GM19395 (cell line): ENCODE results near the gene TRNAU1AP.
"Not testable (repeated sequence)": the region's sequence is repeated elsewhere in the genome, so short reads cannot be mapped to it uniquely, and the experiment has no call there.

Source experiments
- ATAC-seq: cut with Tn5 transposase; IDR thresholded peaks from one replicate; pipeline ENCODE4 v1.9.1; 2021; ENCODE audit warnings: mild to moderate bottlenecking, moderate library complexity; ENCODE audit not compliant: unreplicated experiment

The TRNAU1AP gene

GRCh38 chr1:28552758-28553663, at the start of gene TRNAU1AP:
TSS of gene TRNAU1AP (plus strand) at chr1:28553085. CDS start at chr1:28553111, 26 bp downstream.
- ATAC-seq, result peak; percentile 94

DNA sequence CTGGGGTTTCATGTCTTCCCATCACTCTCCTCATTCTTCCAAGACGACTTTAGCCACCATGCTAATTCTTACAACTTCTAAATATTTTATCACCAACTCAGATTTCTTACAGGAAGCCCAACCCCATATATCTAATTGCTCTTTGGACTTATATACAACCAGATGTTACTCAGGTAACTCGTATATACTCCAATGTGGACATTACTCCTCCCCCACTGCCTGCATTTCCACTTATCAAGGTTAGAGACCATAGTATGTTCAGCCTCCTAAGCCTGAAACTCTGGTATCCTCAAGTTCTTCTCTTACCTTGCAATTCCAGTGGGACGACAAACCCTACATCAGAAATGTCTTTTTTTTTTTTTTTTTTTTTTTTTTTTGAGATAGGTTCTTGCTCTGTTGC, 49.8 kb upstream of the TRNAU1AP start:
- ATAC-seq, result no peak

DNA sequence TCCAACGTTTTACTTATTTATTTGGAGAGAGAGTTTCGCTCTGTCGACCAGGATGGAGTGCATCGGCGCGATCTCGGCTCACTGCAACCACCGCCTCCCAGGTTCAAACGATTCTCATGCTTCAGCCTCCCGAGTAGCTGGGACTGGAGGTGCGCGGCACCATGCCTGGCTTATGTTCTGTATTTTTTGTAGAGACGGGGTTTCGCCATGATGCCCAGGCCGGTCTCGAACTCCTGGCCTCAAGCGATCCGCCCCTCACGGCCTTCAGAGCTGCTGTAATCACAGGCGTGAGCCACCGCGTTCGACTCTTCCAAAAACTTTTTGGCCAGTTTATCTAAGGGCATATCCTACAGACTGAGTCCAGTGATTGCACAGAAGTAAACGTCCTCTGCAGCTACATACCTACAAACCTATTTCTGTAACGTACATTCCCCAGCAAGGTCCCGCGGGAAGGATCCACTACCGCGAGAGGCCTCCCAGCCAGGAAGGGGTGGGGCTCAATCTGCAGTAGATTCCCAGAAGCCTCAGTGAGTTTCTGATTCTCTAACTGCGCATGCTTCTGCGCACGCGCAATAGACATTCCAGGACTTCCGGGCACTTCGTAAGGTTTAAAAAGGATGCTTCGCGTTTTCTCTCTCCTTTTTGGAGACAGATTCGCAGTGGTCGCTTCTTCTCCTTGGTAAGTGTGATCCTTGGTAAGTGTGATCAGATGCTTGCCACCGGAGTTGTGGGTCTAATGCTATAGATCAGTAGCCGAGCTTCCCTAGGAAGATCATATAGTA, 47.3 kb upstream of the TRNAU1AP start, which contains the start of gene RCC1:
Gene RCC1, plus strand, starts transcription at position 638 of the 782 bp plus-strand sequence. CDS start 23,824 bp downstream, outside the sequence.
- peak; percentile 70 for ATAC-seq

DNA sequence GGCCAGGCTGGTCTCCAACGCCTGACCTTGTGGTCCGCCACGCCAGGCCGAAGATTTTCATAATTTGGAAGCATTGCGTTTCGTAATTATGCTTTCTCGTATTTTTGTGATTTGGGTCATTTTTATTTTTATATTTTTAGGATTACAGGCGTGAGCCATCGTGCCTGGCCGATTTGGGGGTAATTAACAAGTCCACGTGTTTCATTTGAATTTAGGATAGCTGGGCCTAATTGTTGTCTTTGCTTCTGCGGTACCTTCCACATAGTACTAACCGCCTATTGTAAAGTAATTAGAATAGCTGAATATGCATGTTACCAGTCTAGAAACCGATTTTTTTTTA, 46.0 kb upstream of the TRNAU1AP start:
- ATAC-seq, result no peak

GRCh38 chr1:28507247-28507645, 45.6 kb upstream of the TRNAU1AP start:
- ATAC-seq, result no peak

DNA sequence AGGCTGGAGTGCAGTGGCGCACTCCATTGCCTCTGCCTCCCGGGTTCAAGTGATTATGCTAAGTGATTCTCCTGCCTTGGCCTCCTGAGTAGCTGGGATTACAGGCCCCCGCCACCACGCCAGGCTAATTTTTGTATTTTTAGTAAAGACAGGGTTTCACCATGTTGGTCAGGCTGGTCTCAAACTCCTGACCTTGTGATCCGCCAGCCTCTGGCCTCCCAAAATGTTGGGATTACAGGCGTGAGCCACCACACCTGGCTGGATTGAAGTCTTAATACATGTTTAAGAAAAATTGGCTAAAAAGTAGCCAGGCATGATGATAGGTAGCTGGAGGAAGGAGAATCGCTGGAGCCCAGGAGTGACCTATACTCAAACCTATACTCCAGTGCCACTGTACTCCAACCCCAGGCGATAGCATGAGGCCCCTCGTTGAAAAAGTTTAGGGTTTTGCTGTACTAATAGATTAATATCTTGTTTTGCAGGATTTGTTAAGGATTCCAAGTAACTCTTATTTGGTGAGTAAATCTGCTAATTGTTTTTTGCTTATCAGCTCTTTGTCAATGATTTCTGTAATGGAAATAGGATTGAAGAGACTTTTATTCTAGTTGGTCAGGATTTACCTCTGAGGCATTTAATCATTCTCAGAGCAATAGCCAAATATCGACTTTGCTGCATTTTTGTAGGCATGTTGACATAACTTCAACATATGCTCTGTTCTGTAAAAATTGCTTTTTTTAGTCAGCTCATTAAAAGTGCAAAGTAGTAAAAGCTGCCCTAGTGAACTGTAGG, 45.0 kb upstream of the TRNAU1AP start:
- ATAC-seq, result no peak

- no peak for ATAC-seq
Measured at GRCh38 chr1:28508435-28508754, 44.5 kb upstream of the TRNAU1AP start.

GRCh38 chr1:28509705-28510272, 43.1 kb upstream of the TRNAU1AP start:
- ATAC-seq, result no peak

DNA sequence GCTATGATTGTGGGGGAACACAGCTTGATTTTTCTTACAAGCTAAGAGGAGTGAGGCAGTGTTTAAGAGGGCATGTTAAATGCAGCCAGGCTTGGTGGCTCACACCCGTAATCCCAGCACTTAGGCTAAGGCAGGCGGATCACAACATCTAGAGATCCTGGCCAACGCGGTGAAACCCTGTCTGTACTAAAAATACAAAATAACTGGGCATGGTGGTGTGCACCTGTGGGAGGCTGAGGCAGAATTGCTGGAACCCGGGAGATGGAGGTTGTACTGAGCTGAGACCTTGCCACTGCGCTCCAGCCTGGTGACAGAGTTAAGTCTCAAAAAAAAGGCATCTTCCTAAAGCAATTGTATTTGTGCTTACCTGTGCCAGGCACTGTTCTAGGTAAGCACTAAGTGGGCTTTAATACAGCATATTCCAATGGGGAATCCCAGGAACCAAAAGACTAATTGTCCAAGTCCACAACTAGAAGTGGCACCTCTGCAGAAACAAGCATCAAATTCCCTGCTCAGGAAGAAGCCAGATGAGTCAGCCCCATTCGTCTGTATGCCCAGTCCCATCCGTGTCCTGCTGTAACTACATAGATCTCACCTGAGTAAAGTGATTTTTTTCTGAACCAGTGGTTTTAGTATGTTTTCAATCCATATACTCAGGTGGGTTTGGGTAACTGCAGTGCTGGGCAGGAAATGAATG, 42.5 kb upstream of the TRNAU1AP start:
- ATAC-seq, result no peak

GRCh38 chr1:28510970-28511440, 41.9 kb upstream of the TRNAU1AP start:
- no peak for ATAC-seq

GRCh38 chr1:28512058-28512611, 40.8 kb upstream of the TRNAU1AP start:
- no peak for ATAC-seq

GRCh38 chr1:28514445-28514933, 38.4 kb upstream of the TRNAU1AP start:
- ATAC-seq, result not testable (repeated sequence)

- ATAC-seq, result no peak
Measured at GRCh38 chr1:28516518-28516956, 36.3 kb upstream of the TRNAU1AP start.

DNA sequence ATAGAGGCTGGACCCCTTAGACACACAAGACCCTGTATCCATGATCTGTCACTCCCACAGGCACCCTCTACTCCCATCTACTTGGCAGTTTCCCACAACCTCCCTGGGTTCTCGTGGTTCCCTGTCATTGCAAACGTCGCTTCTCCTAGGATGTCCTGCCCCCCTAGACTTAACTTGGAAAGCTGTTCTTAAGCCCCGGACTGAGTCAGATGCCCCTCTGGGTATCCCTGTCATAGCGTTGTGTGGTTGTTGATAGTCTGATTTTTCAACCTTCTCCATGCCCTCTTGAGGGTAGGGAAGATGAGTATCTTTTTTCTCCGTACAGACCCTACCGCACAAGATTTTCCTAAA, 35.3 kb upstream of the TRNAU1AP start:
- no peak for ATAC-seq

DNA sequence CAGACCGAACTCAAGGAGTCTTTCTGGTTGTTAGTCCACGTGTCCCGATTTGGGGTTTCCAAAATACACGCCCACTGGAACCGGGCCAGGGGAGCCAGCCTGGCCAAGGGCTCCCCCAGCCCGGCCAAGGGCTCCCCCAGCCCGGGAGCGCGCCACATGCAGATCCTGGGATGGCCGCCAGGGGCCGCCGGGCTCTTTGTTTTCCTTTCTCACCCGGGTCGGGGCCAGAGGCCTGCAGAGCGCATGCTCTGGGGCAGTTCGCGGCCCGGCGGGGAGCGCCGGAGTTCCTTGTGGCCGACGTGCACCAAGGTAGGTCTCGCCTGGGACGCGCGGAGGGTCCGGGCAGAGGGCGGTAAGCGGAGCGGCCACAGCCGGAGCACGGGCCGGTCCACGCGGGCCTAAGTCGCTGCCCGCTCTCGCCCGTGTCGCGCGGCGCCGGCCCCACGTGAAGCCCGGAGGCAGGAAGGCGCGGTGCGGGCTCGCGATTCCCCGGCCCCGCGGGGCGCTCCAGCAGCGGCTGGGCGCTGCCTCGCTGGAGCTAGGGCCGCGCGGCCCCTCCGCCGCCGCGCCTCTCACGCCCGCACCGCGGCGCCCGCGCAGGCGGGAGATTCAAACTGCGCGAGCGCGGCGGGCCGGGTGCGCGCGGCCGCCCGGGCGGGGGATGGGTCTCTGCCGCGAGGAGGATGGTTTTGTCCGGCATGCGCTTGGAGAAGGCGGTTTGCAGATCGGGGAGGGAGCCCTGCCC, 34.7 kb upstream of the TRNAU1AP start:
- ATAC-seq, result peak; percentile 69

GRCh38 chr1:28518745-28519341, 34.0 kb upstream of the TRNAU1AP start:
- ATAC-seq, result peak; percentile 24

GRCh38 chr1:28519946-28520725, 32.7 kb upstream of the TRNAU1AP start:
- no peak for ATAC-seq

DNA sequence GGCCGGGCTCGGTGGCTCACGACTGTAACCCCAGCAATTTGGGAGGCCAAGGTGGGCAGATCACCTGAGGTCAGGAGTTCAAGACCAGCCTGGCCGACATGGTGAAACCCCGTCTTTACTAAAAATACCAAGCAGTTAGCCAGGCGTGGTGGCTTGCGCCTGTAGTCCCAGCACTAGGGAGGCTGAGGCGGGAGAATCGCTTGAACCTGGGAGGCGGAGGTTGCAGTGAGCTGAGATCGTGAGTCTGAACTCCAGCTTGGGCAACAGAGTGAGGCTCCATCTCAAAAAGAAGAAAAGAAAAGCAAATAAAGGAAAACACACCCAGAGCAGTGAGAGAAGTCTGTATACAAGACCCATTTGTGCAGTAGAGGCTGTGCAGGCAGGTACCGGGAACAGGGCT, 32.1 kb upstream of the TRNAU1AP start:
- not testable (repeated sequence) for ATAC-seq
